Endodermal cell (in vitro differentiated cells): ENCODE measurements around the gene IYD. TPM values are rescaled to one million over a fixed set of nuclear protein-coding genes. Genes with fewer than 3 reads are reported as not detected.

Experiments
- DNase-seq: peaks from one replicate; pipeline ENCODE4 v3.0.0-alpha.2; 2017
- H3K27ac ChIP-seq: 2 replicates; pipeline ENCODE4 v1.5.1; 2013; ENCODE audit warnings: mild to moderate bottlenecking, low read depth, low read length, moderate library complexity
- H3K27me3 ChIP-seq: 2 replicates; pipeline ENCODE4 v1.6.1; 2013; ENCODE audit warnings: mild to moderate bottlenecking, low read length, moderate library complexity; ENCODE audit not compliant: insufficient read depth, control insufficient read depth, poor library complexity, severe bottlenecking
- H3K36me3 ChIP-seq: 2 replicates; pipeline ENCODE4 v1.7.0; 2013; ENCODE audit warnings: mild to moderate bottlenecking, low read length, moderate library complexity; ENCODE audit not compliant: control insufficient read depth, insufficient read depth
- H3K4me1 ChIP-seq: one replicate; pipeline ENCODE4 v1.7.0; 2013; ENCODE audit warnings: low read length; ENCODE audit not compliant: control insufficient read depth, insufficient read depth
- H3K4me3 ChIP-seq: 2 replicates; pipeline ENCODE4 v1.5.1; 2013; ENCODE audit warnings: mild to moderate bottlenecking, low read length, moderate library complexity
- H3K9ac ChIP-seq: 2 replicates; pipeline ENCODE4 v1.6.1; 2013; ENCODE audit warnings: mild to moderate bottlenecking, low read length, moderate library complexity; ENCODE audit not compliant: poor library complexity, severe bottlenecking; ENCODE audit errors: extremely low read depth
- H3K9me3 ChIP-seq: 2 replicates; pipeline ENCODE4 v1.6.1; 2013; ENCODE audit warnings: mild to moderate bottlenecking, low read length, moderate library complexity; ENCODE audit not compliant: control insufficient read depth
- H3K27ac Mint-ChIP-seq: 2 replicates; pipeline ENCODE4 v1.8.0; 2020; ENCODE audit warnings: mixed read lengths
- H3K27me3 Mint-ChIP-seq: 2 replicates; pipeline ENCODE4 v1.8.0; 2021; ENCODE audit warnings: mild to moderate bottlenecking, mixed read lengths; ENCODE audit not compliant: insufficient read depth
- H3K36me3 Mint-ChIP-seq: 2 replicates; pipeline ENCODE4 v1.8.0; 2020; ENCODE audit warnings: low read depth, mixed read lengths
- H3K4me1 Mint-ChIP-seq: 2 replicates; pipeline ENCODE4 v1.8.0; 2020; ENCODE audit warnings: mixed read lengths
- H3K4me3 Mint-ChIP-seq: 2 replicates; pipeline ENCODE4 v1.8.0; 2020; ENCODE audit warnings: mild to moderate bottlenecking, moderate library complexity, mixed read lengths
- H3K9me3 Mint-ChIP-seq: 2 replicates; pipeline ENCODE4 v1.8.0; 2020; ENCODE audit warnings: mild to moderate bottlenecking, mixed read lengths
- WGBS, 2 experiments: methylation state at CpG; one replicate each; pipeline versions ENCODE4 v1.1.5 to v1.1.7; 2013; ENCODE audit warnings: missing lambda C conversion rate in 2 of 2, mixed read lengths in 1 of 2; ENCODE audit not compliant: insufficient coverage in 1 of 2, insufficient read length in 1 of 2; 5-methylcytosine and 5-hydroxymethylcytosine counted together
- long read RNA-seq, 4 experiments: library from polyadenylated mRNA in 2 of 4; library from RNA in 1 of 4; library from capped mRNA in 1 of 4; stranded (forward) in 3 of 4; unstranded in 1 of 4; transcript quantifications; one replicate each; pipeline ENCODE4 v2.0.0, GENCODE V29; 2020 to 2021; ENCODE audit warnings: inconsistent platforms in 1 of 4
- polyA plus RNA-seq, 2 experiments: library from polyadenylated mRNA; stranded (reverse); fragments of 50-300 nt; gene quantifications; one replicate each; pipeline ENCODE4 v1.2.3, GENCODE V29; 2013
- total RNA-seq, 2 donors: library from RNA; stranded (reverse); fragmentation: NEBNext Ultra II Directional in 1 of 2; extraction: Animal tissue kit (Norgen Biotek cat#: 25700) in 1 of 2; gene quantifications; 2 replicates in 1 of 2; 3 replicates in 1 of 2; pipeline ENCODE4 v1.2.1, GENCODE V29; 2021
- TF ChIP-seq, protein P1 (sequence below): fragments of 200-600 bp; sonication (generic); conservative IDR thresholded peaks from 2 replicates; pipeline ENCODE4 v1.5.0; 2021; ENCODE audit warnings: antibody characterized with exemption, mild to moderate bottlenecking

Gene IYD, protein sequence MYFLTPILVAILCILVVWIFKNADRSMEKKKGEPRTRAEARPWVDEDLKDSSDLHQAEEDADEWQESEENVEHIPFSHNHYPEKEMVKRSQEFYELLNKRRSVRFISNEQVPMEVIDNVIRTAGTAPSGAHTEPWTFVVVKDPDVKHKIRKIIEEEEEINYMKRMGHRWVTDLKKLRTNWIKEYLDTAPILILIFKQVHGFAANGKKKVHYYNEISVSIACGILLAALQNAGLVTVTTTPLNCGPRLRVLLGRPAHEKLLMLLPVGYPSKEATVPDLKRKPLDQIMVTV
- total RNA-seq: not detected
- polyA plus RNA-seq (2013, experiment 1 of 2): not detected
- not detected for polyA plus RNA-seq (2013, experiment 2 of 2)
- long read RNA-seq, experiment 1: 0 reads
- long read RNA-seq, experiment 2: 0 reads
- long read RNA-seq, experiment 3: 0 reads
- long read RNA-seq, experiment 4: 0 reads

DNA sequence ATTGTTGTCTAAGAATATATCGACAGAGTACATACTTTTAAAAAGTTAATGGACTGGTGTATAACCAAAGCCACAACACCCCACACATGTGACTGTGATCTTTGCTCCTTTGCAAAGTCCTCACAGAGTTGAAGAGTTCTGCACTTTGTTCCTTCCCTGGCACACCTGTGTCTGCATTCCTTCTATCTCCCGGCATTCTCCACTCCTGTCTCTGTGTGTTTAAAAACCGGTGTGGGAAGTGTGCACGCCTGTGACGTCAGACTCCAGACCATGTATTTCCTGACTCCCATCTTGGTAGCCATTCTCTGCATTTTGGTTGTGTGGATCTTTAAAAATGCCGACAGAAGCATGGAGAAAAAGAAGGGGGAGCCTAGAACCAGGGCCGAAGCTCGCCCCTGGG lies at the start of gene IYD:
IYD (plus strand) TSS at position 251 of the 400 bp plus-strand sequence; CDS start at position 271, 20 bp downstream.
- Histone ChIP-seq H3K36me3 (no peaks in the 10 kb centered on the region), H3K4me3 (no peak within 1 kb of the TSS), H3K9me3 (no peaks in the 10 kb centered on the region), H3K27me3 (peaks cover 2% of the 10 kb centered on the region), H3K27ac (no peak within 1 kb of the TSS), H3K9ac (no peak within 1 kb of the TSS), H3K4me1 (no peaks in the 10 kb centered on the region)
- H3K27ac Mint-ChIP-seq: no peak within 1 kb of the TSS
- H3K9me3 Mint-ChIP-seq: no peaks in the 10 kb centered on the region
- no peak for DNase-seq
- H3K27me3 Mint-ChIP-seq: no peaks in the 10 kb centered on the region
- TF ChIP-seq, protein P1, sequence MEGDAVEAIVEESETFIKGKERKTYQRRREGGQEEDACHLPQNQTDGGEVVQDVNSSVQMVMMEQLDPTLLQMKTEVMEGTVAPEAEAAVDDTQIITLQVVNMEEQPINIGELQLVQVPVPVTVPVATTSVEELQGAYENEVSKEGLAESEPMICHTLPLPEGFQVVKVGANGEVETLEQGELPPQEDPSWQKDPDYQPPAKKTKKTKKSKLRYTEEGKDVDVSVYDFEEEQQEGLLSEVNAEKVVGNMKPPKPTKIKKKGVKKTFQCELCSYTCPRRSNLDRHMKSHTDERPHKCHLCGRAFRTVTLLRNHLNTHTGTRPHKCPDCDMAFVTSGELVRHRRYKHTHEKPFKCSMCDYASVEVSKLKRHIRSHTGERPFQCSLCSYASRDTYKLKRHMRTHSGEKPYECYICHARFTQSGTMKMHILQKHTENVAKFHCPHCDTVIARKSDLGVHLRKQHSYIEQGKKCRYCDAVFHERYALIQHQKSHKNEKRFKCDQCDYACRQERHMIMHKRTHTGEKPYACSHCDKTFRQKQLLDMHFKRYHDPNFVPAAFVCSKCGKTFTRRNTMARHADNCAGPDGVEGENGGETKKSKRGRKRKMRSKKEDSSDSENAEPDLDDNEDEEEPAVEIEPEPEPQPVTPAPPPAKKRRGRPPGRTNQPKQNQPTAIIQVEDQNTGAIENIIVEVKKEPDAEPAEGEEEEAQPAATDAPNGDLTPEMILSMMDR: no peak
- H3K36me3 Mint-ChIP-seq: no peaks in the 10 kb centered on the region
- H3K4me1 Mint-ChIP-seq: no peaks in the 10 kb centered on the region
- 88 to 92% methylated on average over 7 to 8 of the region's 8 CpGs for WGBS, 2 experiments
- no peak within 1 kb of the TSS for H3K4me3 Mint-ChIP-seq

GRCh38 chr6:150319924-150320323 lies 48.9 kb upstream of the IYD start:
- no peak for DNase-seq
- Mint-ChIP-seq H3K27ac (no peak overlapping the region), H3K9me3 (no peaks in the 10 kb centered on the region), H3K36me3 (no peaks in the 10 kb centered on the region), H3K4me3 (no peak overlapping the region), H3K27me3 (no peaks in the 10 kb centered on the region), H3K4me1 (peaks cover 23% of the 10 kb centered on the region)
- no peak overlapping the region for H3K27ac ChIP-seq
- H3K4me3 ChIP-seq: no peak overlapping the region
- H3K36me3 ChIP-seq: no peaks in the 10 kb centered on the region
- WGBS, 2 experiments: 94 to 100% methylated on average over 2 to 4 of the region's 4 CpGs
- TF ChIP-seq, protein P1: no peak
- H3K9me3 ChIP-seq: no peaks in the 10 kb centered on the region
- no peak overlapping the region for H3K9ac ChIP-seq
- H3K4me1 ChIP-seq: peaks cover 3% of the 10 kb centered on the region
- H3K27me3 ChIP-seq: no peaks in the 10 kb centered on the region

DNA sequence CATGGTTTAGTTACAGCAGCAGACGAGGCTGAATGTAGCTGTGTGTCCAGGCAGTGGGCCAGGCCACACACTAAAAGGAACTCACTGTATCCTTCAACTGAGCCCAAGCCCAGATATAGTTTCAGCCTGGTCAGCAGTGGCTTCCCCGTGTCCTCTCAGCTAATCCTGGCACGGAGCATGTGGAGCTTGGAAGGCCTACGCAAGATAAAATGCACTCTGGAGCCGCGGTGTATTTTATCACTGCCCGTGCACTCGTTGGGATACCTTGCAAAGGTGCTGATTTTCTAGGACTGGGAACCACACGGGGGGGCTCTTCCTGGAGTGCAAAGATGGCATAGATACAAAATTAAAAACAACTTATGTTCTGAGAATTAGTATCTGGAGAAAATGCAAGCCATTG lies 48.4 kb upstream of the IYD start:
- Mint-ChIP-seq H3K27me3 (no peaks in the 10 kb centered on the region), H3K4me3 (no peak overlapping the region), H3K4me1 (peaks cover 23% of the 10 kb centered on the region), H3K27ac (no peak overlapping the region), H3K36me3 (no peaks in the 10 kb centered on the region), H3K9me3 (no peaks in the 10 kb centered on the region)
- no peak for DNase-seq
- no peak overlapping the region for H3K9ac ChIP-seq
- no peak overlapping the region for H3K4me3 ChIP-seq
- H3K27me3 ChIP-seq: no peaks in the 10 kb centered on the region
- H3K36me3 ChIP-seq: no peaks in the 10 kb centered on the region
- 92 to 94% methylated on average over 8 to 9 of the region's 9 CpGs for WGBS, 2 experiments
- H3K4me1 ChIP-seq: peaks cover 3% of the 10 kb centered on the region
- no peaks in the 10 kb centered on the region for H3K9me3 ChIP-seq
- no peak overlapping the region for H3K27ac ChIP-seq
- TF ChIP-seq, protein P1: no peak
